ENCODE results near the gene SLU7. TPM values are rescaled to one million over a fixed set of nuclear protein-coding genes. Genes with fewer than 3 reads are reported as not detected.

The SLU7 gene
- total and polyA plus RNA-seq, 9 of the 15 experiments (the other 6 are each of a cell fraction or from before 2014, with no cell fraction given), result 42.1 to 65.7 (median 54.8) TPM

DNA sequence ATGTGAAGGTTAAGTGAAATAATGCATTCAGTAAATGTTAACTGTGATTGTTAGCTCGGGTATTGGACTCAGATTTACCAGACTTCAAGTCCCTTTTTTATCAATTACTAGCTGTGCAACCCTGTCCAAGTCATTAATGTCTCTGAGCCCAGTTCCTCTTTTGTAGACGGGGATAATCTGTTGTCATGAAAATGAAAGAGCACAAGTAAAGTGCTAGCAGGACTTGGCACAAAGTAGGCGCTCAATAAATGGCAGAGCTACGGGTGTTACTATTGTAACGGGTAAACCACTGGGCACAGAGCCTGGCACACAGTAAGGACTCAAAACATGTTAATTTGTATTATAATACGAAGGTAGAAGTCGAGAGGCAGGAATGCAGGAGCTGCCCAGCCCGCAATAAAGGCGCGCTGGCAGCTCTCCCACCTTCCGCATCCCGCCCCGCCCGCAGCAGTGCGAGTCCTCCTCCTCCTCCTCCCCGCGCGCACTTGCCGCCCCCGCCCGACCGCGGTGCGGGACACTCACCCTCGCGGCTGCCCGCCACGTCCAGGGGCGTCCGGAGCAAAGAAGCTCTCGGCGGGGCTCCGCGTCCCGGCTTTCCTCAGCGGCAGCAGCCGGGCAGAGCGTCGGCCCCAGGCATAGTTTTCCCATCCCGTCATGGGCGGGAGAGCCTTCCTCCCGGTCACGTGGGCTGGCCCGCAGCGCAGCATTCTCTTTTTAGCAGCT, 48.7 kb downstream of the SLU7 start, which contains the start of gene C1QTNF2 (continued):
- TF ChIP-seq, protein P1, sequence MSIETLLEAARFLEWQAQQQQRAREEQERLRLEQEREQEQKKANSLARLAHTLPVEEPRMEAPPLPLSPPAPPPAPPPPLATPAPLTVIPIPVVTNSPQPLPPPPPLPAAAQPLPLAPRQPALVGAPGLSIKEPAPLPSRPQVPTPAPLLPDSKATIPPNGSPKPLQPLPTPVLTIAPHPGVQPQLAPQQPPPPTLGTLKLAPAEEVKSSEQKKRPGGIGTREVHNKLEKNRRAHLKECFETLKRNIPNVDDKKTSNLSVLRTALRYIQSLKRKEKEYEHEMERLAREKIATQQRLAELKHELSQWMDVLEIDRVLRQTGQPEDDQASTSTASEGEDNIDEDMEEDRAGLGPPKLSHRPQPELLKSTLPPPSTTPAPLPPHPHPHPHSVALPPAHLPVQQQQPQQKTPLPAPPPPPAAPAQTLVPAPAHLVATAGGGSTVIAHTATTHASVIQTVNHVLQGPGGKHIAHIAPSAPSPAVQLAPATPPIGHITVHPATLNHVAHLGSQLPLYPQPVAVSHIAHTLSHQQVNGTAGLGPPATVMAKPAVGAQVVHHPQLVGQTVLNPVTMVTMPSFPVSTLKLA (conservative IDR thresholded peaks at IDR 0.05), result no peak
- TF ChIP-seq, protein P2, sequence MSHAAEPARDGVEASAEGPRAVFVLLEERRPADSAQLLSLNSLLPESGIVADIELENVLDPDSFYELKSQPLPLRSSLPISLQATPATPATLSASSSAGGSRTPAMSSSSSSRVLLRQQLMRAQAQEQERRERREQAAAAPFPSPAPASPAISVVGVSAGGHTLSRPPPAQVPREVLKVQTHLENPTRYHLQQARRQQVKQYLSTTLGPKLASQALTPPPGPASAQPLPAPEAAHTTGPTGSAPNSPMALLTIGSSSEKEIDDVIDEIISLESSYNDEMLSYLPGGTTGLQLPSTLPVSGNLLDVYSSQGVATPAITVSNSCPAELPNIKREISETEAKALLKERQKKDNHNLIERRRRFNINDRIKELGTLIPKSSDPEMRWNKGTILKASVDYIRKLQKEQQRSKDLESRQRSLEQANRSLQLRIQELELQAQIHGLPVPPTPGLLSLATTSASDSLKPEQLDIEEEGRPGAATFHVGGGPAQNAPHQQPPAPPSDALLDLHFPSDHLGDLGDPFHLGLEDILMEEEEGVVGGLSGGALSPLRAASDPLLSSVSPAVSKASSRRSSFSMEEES (CRISPR knock-in tag; IDR thresholded peaks at IDR 0.05), result peak; percentile 58; the same call in 1 of the 2 replicates
- TF ChIP-seq, protein P3, sequence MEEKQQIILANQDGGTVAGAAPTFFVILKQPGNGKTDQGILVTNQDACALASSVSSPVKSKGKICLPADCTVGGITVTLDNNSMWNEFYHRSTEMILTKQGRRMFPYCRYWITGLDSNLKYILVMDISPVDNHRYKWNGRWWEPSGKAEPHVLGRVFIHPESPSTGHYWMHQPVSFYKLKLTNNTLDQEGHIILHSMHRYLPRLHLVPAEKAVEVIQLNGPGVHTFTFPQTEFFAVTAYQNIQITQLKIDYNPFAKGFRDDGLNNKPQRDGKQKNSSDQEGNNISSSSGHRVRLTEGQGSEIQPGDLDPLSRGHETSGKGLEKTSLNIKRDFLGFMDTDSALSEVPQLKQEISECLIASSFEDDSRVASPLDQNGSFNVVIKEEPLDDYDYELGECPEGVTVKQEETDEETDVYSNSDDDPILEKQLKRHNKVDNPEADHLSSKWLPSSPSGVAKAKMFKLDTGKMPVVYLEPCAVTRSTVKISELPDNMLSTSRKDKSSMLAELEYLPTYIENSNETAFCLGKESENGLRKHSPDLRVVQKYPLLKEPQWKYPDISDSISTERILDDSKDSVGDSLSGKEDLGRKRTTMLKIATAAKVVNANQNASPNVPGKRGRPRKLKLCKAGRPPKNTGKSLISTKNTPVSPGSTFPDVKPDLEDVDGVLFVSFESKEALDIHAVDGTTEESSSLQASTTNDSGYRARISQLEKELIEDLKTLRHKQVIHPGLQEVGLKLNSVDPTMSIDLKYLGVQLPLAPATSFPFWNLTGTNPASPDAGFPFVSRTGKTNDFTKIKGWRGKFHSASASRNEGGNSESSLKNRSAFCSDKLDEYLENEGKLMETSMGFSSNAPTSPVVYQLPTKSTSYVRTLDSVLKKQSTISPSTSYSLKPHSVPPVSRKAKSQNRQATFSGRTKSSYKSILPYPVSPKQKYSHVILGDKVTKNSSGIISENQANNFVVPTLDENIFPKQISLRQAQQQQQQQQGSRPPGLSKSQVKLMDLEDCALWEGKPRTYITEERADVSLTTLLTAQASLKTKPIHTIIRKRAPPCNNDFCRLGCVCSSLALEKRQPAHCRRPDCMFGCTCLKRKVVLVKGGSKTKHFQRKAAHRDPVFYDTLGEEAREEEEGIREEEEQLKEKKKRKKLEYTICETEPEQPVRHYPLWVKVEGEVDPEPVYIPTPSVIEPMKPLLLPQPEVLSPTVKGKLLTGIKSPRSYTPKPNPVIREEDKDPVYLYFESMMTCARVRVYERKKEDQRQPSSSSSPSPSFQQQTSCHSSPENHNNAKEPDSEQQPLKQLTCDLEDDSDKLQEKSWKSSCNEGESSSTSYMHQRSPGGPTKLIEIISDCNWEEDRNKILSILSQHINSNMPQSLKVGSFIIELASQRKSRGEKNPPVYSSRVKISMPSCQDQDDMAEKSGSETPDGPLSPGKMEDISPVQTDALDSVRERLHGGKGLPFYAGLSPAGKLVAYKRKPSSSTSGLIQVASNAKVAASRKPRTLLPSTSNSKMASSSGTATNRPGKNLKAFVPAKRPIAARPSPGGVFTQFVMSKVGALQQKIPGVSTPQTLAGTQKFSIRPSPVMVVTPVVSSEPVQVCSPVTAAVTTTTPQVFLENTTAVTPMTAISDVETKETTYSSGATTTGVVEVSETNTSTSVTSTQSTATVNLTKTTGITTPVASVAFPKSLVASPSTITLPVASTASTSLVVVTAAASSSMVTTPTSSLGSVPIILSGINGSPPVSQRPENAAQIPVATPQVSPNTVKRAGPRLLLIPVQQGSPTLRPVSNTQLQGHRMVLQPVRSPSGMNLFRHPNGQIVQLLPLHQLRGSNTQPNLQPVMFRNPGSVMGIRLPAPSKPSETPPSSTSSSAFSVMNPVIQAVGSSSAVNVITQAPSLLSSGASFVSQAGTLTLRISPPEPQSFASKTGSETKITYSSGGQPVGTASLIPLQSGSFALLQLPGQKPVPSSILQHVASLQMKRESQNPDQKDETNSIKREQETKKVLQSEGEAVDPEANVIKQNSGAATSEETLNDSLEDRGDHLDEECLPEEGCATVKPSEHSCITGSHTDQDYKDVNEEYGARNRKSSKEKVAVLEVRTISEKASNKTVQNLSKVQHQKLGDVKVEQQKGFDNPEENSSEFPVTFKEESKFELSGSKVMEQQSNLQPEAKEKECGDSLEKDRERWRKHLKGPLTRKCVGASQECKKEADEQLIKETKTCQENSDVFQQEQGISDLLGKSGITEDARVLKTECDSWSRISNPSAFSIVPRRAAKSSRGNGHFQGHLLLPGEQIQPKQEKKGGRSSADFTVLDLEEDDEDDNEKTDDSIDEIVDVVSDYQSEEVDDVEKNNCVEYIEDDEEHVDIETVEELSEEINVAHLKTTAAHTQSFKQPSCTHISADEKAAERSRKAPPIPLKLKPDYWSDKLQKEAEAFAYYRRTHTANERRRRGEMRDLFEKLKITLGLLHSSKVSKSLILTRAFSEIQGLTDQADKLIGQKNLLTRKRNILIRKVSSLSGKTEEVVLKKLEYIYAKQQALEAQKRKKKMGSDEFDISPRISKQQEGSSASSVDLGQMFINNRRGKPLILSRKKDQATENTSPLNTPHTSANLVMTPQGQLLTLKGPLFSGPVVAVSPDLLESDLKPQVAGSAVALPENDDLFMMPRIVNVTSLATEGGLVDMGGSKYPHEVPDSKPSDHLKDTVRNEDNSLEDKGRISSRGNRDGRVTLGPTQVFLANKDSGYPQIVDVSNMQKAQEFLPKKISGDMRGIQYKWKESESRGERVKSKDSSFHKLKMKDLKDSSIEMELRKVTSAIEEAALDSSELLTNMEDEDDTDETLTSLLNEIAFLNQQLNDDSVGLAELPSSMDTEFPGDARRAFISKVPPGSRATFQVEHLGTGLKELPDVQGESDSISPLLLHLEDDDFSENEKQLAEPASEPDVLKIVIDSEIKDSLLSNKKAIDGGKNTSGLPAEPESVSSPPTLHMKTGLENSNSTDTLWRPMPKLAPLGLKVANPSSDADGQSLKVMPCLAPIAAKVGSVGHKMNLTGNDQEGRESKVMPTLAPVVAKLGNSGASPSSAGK (IDR thresholded peaks at IDR 0.05), result peak; percentile 34
- TF ChIP-seq, protein P4, sequence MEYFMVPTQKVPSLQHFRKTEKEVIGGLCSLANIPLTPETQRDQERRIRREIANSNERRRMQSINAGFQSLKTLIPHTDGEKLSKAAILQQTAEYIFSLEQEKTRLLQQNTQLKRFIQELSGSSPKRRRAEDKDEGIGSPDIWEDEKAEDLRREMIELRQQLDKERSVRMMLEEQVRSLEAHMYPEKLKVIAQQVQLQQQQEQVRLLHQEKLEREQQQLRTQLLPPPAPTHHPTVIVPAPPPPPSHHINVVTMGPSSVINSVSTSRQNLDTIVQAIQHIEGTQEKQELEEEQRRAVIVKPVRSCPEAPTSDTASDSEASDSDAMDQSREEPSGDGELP (CRISPR knock-in tag; IDR thresholded peaks at IDR 0.05; ENCODE audit: borderline replicate concordance), result peak; percentile 34; the same call in 1 of the 2 replicates
- TF ChIP-seq EGR1 (conservative IDR thresholded peaks at IDR 0.05) (peak; percentile 71), EZH2 (IDR thresholded peaks at IDR 0.05; ENCODE audit: borderline replicate concordance, low read depth, low read length) (no peak), DIDO1 (tag; IDR thresholded peaks at IDR 0.05; ENCODE audit: low read depth) (no peak), RAD51 (IDR thresholded peaks at IDR 0.05; ENCODE audit: borderline replicate concordance, low read depth) (peak; percentile 79), ZFP36 (IDR thresholded peaks at IDR 0.05; ENCODE audit: low read depth, low read length, partially characterized antibody) (peak; percentile 52)
